SK-N-MC (cell line): ENCODE data around the gene TBC1D22A.

Experiments used
- EZH2 ChIP-seq: fragments of 200-600 bp; sonication (generic); IDR thresholded peaks from one replicate; pipeline ENCODE4 v1.6.1; 2017; ENCODE audit warnings: antibody characterized with exemption
- FOXP2 ChIP-seq: optimal IDR thresholded peaks from 2 replicates; pipeline ENCODE3; 2011; ENCODE audit warnings: mild to moderate bottlenecking, moderate library complexity; ENCODE audit not compliant: insufficient read depth; ENCODE audit errors: extremely low read length, control extremely low read depth
- POLR2AphosphoS5 ChIP-seq: IDR thresholded peaks from 2 replicates; pipeline ENCODE4 v1.6.1; 2012; ENCODE audit warnings: mild to moderate bottlenecking, low read depth, low read length, borderline replicate concordance

GRCh38 chr22:46757104-46757503 is 5.3 kb upstream of the TBC1D22A start:
- TF ChIP-seq EZH2 (no peak), POLR2AphosphoS5 (no peak), FOXP2 (no peak)
